ENCODE results near the gene CCT5. TPM values are rescaled to one million over a fixed set of nuclear protein-coding genes. Genes with fewer than 3 reads are reported as not detected.

CCT5 gene
- total and polyA plus RNA-seq, 4 experiments from 2014 or later, result 92.7 to 236 (median 148) TPM

- H3K9me3 Mint-ChIP-seq, result peaks cover 0 to 1% (median 0%) of the 10 kb centered on the region in 8 donors
- H3K4me3 ChIP-seq (ENCODE audit: low read length in 2 of 2), result no peak overlapping the region
- no peaks in the 10 kb centered on the region for H3K27me3 ChIP-seq (ENCODE audit: insufficient read depth, low read length)
- H3K4me3 Mint-ChIP-seq, result no peak overlapping the region
- ChIA-PET CTCF (ENCODE audit: partially characterized antibody) (interaction anchor here (0.6 kb wide), 1 partner anchor 292 kb away, joined by 3 read pairs; no protein-coding TSS in a partner anchor), POLR2A (ENCODE audit: partially characterized antibody) (no interaction called here)
- no peaks in the 10 kb centered on the region for H3K4me1 Mint-ChIP-seq
- no peaks in the 10 kb centered on the region for H3K36me3 Mint-ChIP-seq
- no peak overlapping the region for H3K27ac Mint-ChIP-seq
- intact Hi-C loops (cut with micrococcal nuclease), result no loop called here
- H3K27me3 Mint-ChIP-seq, result peaks cover 5% of the 10 kb centered on the region in 2 donors
- no peak overlapping the region for H3K27ac ChIP-seq (ENCODE audit: low read depth, low read length)
- no peaks in the 10 kb centered on the region for H3K9me3 ChIP-seq (ENCODE audit: control insufficient read depth in 1 of 2, low read length in 2 of 2)
- no peaks in the 10 kb centered on the region for H3K36me3 ChIP-seq (ENCODE audit: insufficient read depth, low read length)
- no peak for DNase-seq
- no peaks in the 10 kb centered on the region for H3K4me1 ChIP-seq (ENCODE audit: insufficient read depth, low read length)
These were observed 51.2 kb downstream of the CCT5 start for GRCh38 chr5:10301266-10301665.

- Mint-ChIP-seq H3K4me3 (no peak overlapping the region), H3K27me3 (peaks cover 2 to 4% of the 10 kb centered on the region in 2 donors), H3K4me1 (peaks cover 0 to 4% (median 0%) of the 10 kb centered on the region in 4 donors), H3K27ac (no peak overlapping the region), H3K36me3 (no peaks in the 10 kb centered on the region), H3K9me3 (peaks cover 0 to 1% (median 0%) of the 10 kb centered on the region in 8 donors)
- intact Hi-C loops (cut with micrococcal nuclease), result no loop called here
- H3K27ac ChIP-seq (ENCODE audit: low read depth, low read length), result no peak overlapping the region
- no peaks in the 10 kb centered on the region for H3K4me1 ChIP-seq (ENCODE audit: insufficient read depth, low read length)
- ChIA-PET POLR2A (ENCODE audit: partially characterized antibody) (interaction anchor here (0.6 kb wide), 1 partner anchor 459 kb away, joined by 3 read pairs; the partner anchor contains the start of gene DAP), CTCF (ENCODE audit: partially characterized antibody) (interaction anchor here (0.9 kb wide), 1 partner anchor 57 kb away, joined by 3 read pairs; no protein-coding TSS in a partner anchor)
- H3K9me3 ChIP-seq (ENCODE audit: control insufficient read depth in 1 of 2, low read length in 2 of 2), result no peaks in the 10 kb centered on the region
- no peaks in the 10 kb centered on the region for H3K36me3 ChIP-seq (ENCODE audit: insufficient read depth, low read length)
- H3K4me3 ChIP-seq (ENCODE audit: low read length in 2 of 2), result no peak overlapping the region
- no peak for DNase-seq
- no peaks in the 10 kb centered on the region for H3K27me3 ChIP-seq (ENCODE audit: insufficient read depth, low read length)
These were observed 51.9 kb downstream of the CCT5 start for GRCh38 chr5:10301842-10302610.

- H3K27me3 Mint-ChIP-seq, result peaks cover 2 to 4% of the 10 kb centered on the region in 2 donors
- Histone ChIP-seq H3K4me1 (ENCODE audit: insufficient read depth, low read length) (no peaks in the 10 kb centered on the region), H3K9me3 (ENCODE audit: control insufficient read depth in 1 of 2, low read length in 2 of 2) (no peaks in the 10 kb centered on the region), H3K4me3 (ENCODE audit: low read length in 2 of 2) (no peak overlapping the region), H3K36me3 (ENCODE audit: insufficient read depth, low read length) (no peaks in the 10 kb centered on the region), H3K27me3 (ENCODE audit: insufficient read depth, low read length) (no peaks in the 10 kb centered on the region), H3K27ac (ENCODE audit: low read depth, low read length) (no peak overlapping the region)
- intact Hi-C loops (cut with micrococcal nuclease), result no loop called here
- peaks cover 3 to 9% (median 4%) of the 10 kb centered on the region in 4 donors for H3K4me1 Mint-ChIP-seq
- ChIA-PET POLR2A (ENCODE audit: partially characterized antibody) (no interaction called here), CTCF (ENCODE audit: partially characterized antibody) (interaction anchor here (0.8 to 0.9 kb wide), 2 partner anchors 20 to 56 kb away, joined by 3 to 4 read pairs; no protein-coding TSS in a partner anchor)
- H3K9me3 Mint-ChIP-seq, result no peaks in the 10 kb centered on the region
- no peak for DNase-seq
- no peaks in the 10 kb centered on the region for H3K36me3 Mint-ChIP-seq
- H3K27ac Mint-ChIP-seq, result no peak overlapping the region
- no peak overlapping the region for H3K4me3 Mint-ChIP-seq
These were observed 53.1 kb downstream of the CCT5 start for GRCh38 chr5:10303201-10303600.

- CTCF ChIA-PET (ENCODE audit: partially characterized antibody), result no interaction called here
- peak overlapping the region in 1 of 7 donors; percentile 84 for H3K27ac Mint-ChIP-seq
- intact Hi-C loops (cut with micrococcal nuclease), result no loop called here
These were observed 53.7 kb downstream of the CCT5 start for GRCh38 chr5:10303699-10304170.

GRCh38 chr5:10304932-10305331, 54.9 kb downstream of the CCT5 start:
- H3K9me3 Mint-ChIP-seq, result peaks cover 0 to 2% (median 0%) of the 10 kb centered on the region in 8 donors
- no peak for DNase-seq
- no peaks in the 10 kb centered on the region for H3K36me3 Mint-ChIP-seq
- CTCF ChIA-PET (ENCODE audit: partially characterized antibody), result interaction anchor here (1.0 kb wide), 1 partner anchor 59 kb away, joined by 3 read pairs; no protein-coding TSS in a partner anchor
- Histone ChIP-seq H3K27ac (ENCODE audit: low read depth, low read length) (no peak overlapping the region), H3K27me3 (ENCODE audit: insufficient read depth, low read length) (no peaks in the 10 kb centered on the region), H3K9me3 (ENCODE audit: control insufficient read depth in 1 of 2, low read length in 2 of 2) (no peaks in the 10 kb centered on the region), H3K4me3 (ENCODE audit: low read length in 2 of 2) (no peak overlapping the region), H3K36me3 (ENCODE audit: insufficient read depth, low read length) (no peaks in the 10 kb centered on the region), H3K4me1 (ENCODE audit: insufficient read depth, low read length) (no peaks in the 10 kb centered on the region)
- H3K4me1 Mint-ChIP-seq, result peaks cover 4 to 9% (median 6%) of the 10 kb centered on the region in 4 donors
- H3K27ac Mint-ChIP-seq, result no peak overlapping the region
- peaks cover 4 to 8% of the 10 kb centered on the region in 2 donors for H3K27me3 Mint-ChIP-seq
- intact Hi-C loops (cut with micrococcal nuclease), result no loop called here
- H3K4me3 Mint-ChIP-seq, result peak overlapping the region in 1 of 8 donors; percentile 28
- POLR2A ChIA-PET (ENCODE audit: partially characterized antibody), result no interaction called here

More at GRCh38 chr5:10303699-10304170, 53.7 kb downstream of the CCT5 start:
- H3K27me3 ChIP-seq (ENCODE audit: insufficient read depth, low read length), result no peaks in the 10 kb centered on the region
- Mint-ChIP-seq H3K27me3 (peaks cover 4% of the 10 kb centered on the region in 2 donors), H3K36me3 (no peaks in the 10 kb centered on the region), H3K4me3 (no peak overlapping the region), H3K9me3 (peaks cover 0 to 2% (median 0%) of the 10 kb centered on the region in 8 donors), H3K4me1 (peaks cover 4 to 9% (median 5%) of the 10 kb centered on the region in 4 donors)
- H3K4me3 ChIP-seq (ENCODE audit: low read length in 2 of 2), result no peak overlapping the region
- POLR2A ChIA-PET (ENCODE audit: partially characterized antibody), result interaction anchor here (0.8 kb wide), 1 partner anchor 49 kb away, joined by 4 read pairs; the partner anchor contains the start of gene MARCHF6
- H3K27ac ChIP-seq (ENCODE audit: low read depth, low read length), result no peak overlapping the region
- no peak for DNase-seq
- no peaks in the 10 kb centered on the region for H3K9me3 ChIP-seq (ENCODE audit: control insufficient read depth in 1 of 2, low read length in 2 of 2)
- no peaks in the 10 kb centered on the region for H3K4me1 ChIP-seq (ENCODE audit: insufficient read depth, low read length)
- H3K36me3 ChIP-seq (ENCODE audit: insufficient read depth, low read length), result no peaks in the 10 kb centered on the region

- no peak overlapping the region for H3K27ac ChIP-seq (ENCODE audit: low read depth, low read length)
- no peaks in the 10 kb centered on the region for H3K9me3 ChIP-seq (ENCODE audit: control insufficient read depth in 1 of 2, low read length in 2 of 2)
- no peaks in the 10 kb centered on the region for H3K27me3 ChIP-seq (ENCODE audit: insufficient read depth, low read length)
- no peak overlapping the region for H3K4me3 ChIP-seq (ENCODE audit: low read length in 2 of 2)
- Mint-ChIP-seq H3K27me3 (peaks cover 4 to 8% of the 10 kb centered on the region in 2 donors), H3K36me3 (no peaks in the 10 kb centered on the region), H3K27ac (no peak overlapping the region), H3K9me3 (peaks cover 0 to 2% (median 0%) of the 10 kb centered on the region in 8 donors), H3K4me1 (peaks cover 4 to 9% (median 6%) of the 10 kb centered on the region in 4 donors), H3K4me3 (peak overlapping the region in 3 of 8 donors; percentile 54 to 85 (median 84))
- intact Hi-C loops (cut with micrococcal nuclease), result no loop called here
- no peaks in the 10 kb centered on the region for H3K36me3 ChIP-seq (ENCODE audit: insufficient read depth, low read length)
- H3K4me1 ChIP-seq (ENCODE audit: insufficient read depth, low read length), result peaks cover 4% of the 10 kb centered on the region
- no peak for DNase-seq
- POLR2A ChIA-PET (ENCODE audit: partially characterized antibody), result no interaction called here
- CTCF ChIA-PET (ENCODE audit: partially characterized antibody), result no interaction called here
These were observed 56.0 kb downstream of the CCT5 start for GRCh38 chr5:10306114-10306513.

GRCh38 chr5:10306806-10307205, 56.7 kb downstream of the CCT5 start:
- no peak overlapping the region for H3K27ac ChIP-seq (ENCODE audit: low read depth, low read length)
- no peaks in the 10 kb centered on the region for H3K36me3 Mint-ChIP-seq
- H3K36me3 ChIP-seq (ENCODE audit: insufficient read depth, low read length), result no peaks in the 10 kb centered on the region
- no peak for DNase-seq
- ChIA-PET POLR2A (ENCODE audit: partially characterized antibody) (no interaction called here), CTCF (ENCODE audit: partially characterized antibody) (no interaction called here)
- H3K4me1 Mint-ChIP-seq, result peaks cover 4 to 9% (median 6%) of the 10 kb centered on the region in 4 donors
- intact Hi-C loops (cut with micrococcal nuclease), result no loop called here
- peaks cover 4% of the 10 kb centered on the region for H3K4me1 ChIP-seq (ENCODE audit: insufficient read depth, low read length)
- H3K9me3 ChIP-seq (ENCODE audit: control insufficient read depth in 1 of 2, low read length in 2 of 2), result no peaks in the 10 kb centered on the region
- H3K27ac Mint-ChIP-seq, result no peak overlapping the region
- peaks cover 0 to 2% (median 0%) of the 10 kb centered on the region in 8 donors for H3K9me3 Mint-ChIP-seq
- H3K4me3 ChIP-seq (ENCODE audit: low read length in 2 of 2), result peak overlapping the region in 1 of 2 donors; percentile 3
- peaks cover 4 to 8% of the 10 kb centered on the region in 2 donors for H3K27me3 Mint-ChIP-seq
- H3K27me3 ChIP-seq (ENCODE audit: insufficient read depth, low read length), result no peaks in the 10 kb centered on the region
- H3K4me3 Mint-ChIP-seq, result peak overlapping the region in 7 of 8 donors; percentile 79 to 87 (median 83)
